Breast epithelium (tissue), 3 donors: ENCODE data around the gene ESRRA.

Experiments
- CTCF ChIP-seq, 3 donors: fragments of 450-650 bp; IDR thresholded peaks; one replicate each; pipeline ENCODE4 v1.5.1; 2016 to 2017; ENCODE audit warnings: antibody characterized with exemption in 3 of 3, mild to moderate bottlenecking in 3 of 3, moderate library complexity in 3 of 3
- POLR2A ChIP-seq: fragments of 450-650 bp; IDR thresholded peaks from one replicate; pipeline ENCODE4 v1.6.1; 2016; ENCODE audit warnings: antibody characterized with exemption, mild to moderate bottlenecking, moderate library complexity

GRCh38 chr11:64340671-64341335 is 35.5 kb downstream of the ESRRA start:
- TF ChIP-seq POLR2A (no peak), CTCF (IDR thresholded peaks at IDR 0.05) (no peak)
